Activated T-cell treated with anti-CD3 and anti-CD28 coated beads for 24 hours (primary cell): ENCODE data around the gene FMNL2.

Experiments used
- DNase-seq: peaks from one replicate; pipeline ENCODE4 v3.0.0-alpha.2; 2020; ENCODE audit warnings: low read depth

Gene FMNL2

DNA sequence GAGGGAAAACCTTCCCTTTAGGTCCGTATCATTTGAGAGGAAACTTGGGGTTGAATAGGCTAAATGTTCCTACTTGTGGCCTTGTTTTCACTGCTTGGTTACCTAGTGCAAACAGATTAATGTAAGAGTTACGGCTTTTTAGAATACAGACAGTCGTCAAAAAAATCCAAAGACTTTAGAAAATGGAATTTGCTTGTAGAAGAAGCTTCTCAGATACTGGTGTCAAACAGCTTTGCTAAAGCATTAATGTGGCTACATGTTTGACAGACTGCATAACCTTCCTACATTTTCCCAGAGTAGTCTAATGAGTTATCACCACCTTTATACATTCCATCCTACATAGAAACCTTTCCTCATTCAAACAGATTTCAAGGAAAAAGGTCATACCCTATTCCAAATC, 114.6 kb downstream of the FMNL2 start:
- DNase-seq, result no peak

DNA sequence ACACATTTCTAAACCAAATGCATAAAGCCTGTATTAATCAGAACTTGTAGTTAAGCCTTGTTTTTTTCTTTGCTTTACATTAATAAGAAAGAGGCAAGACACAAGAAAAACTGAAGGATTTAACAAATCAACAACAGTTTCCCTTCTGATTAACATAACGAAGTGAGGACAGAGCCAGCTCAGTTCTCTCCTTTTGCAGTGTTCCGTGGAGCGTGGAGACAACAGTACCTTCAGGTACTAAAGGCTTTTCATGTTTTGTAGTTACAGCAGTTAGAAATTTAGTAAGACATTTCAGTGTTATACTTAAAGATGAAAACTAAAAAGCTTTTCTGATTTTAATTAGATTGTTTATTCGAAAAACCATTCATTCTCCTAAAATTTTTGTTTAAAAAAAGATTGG, 115.2 kb downstream of the FMNL2 start:
- DNase-seq, result no peak

DNA sequence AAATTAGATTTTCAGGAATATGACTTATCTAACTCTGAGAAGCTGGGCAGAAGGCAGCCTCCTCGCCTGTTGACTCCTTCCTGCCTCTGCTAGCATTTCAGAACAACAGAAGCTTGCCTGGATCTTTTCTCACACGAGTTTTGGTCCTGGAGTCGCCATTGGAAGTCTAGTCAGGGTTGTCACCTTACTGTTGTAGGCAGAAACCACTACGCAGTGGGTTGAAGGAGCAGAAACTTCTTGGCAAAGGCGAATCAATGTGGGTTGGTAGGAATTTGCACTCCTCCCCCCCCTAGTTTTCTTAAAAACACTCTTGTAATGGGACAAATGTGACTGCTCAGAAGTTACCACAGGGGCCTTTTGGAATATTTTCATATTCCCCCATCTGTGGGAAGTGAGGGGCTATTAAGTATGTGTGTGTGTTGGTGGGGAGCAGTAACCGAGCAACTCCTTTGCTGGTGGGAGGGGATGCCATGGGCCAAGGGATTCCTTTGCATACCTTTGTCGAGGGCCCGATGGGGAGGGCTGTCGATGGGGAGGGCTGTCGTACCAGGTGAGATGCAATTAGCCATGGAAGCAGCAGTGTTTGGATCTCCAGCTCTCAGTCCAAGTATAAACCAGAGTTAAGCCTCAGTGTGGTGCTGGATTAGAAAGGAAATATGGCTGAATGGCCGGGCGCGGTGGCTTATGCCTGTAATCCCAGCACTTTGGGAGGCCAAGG, 117.4 kb downstream of the FMNL2 start:
- DNase-seq, result no peak

DNA sequence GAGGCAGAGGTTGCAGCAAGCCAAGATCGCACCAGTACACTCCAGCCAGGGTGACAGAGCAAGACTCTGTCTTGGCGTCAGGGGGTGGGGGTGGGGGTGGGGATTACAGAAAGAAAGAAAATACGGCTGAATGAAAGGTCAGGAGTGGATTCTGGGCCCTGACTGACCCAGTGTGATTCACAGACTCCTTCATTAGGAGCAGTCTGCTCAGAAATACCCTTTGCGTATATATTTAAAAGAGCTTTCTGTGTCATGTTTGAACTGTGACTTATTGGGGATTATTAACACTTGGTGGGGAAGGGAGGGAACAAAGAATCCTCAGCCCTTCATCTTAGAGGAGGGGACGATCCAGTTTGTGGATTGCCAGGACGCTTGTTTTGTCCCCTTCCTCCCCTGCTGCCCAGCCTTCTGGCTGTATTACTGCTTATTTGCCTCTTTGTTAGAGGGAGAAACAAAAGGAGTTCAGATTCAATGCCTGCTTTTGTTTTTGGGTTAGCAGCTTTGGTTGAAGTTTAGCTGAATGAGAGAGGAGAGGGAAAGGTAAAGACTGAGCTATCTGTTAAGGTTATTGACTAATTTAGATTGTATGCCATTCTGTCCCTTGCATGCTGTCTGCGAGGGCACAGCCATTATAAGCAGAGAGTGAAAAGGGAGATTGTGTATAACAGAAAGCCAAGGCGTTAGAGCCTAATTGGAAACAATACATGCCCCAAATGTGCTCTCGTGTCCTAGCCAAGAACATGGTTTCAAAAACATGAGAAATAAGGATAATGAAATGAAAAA, 118.3 kb downstream of the FMNL2 start:
- no peak for DNase-seq

DNA sequence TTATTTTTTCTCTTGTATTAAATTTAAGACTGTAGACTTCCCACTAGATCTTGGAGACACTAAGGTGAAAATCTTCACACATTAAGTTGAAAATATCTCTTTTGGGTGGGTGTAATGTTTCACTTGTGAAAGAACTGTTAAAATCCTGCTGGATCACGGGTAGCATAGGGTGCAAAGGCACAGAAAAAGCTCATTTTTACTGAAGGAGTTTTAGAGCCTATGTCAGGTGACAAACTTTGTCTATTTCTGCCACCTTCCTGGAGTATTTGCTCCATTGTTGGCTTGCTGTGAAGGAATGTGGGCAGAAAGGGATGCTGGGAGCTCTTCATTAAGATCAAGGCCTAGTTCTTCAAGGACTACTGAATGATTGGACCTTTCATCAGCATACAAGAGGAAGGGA, 119.4 kb downstream of the FMNL2 start:
- no peak for DNase-seq

DNA sequence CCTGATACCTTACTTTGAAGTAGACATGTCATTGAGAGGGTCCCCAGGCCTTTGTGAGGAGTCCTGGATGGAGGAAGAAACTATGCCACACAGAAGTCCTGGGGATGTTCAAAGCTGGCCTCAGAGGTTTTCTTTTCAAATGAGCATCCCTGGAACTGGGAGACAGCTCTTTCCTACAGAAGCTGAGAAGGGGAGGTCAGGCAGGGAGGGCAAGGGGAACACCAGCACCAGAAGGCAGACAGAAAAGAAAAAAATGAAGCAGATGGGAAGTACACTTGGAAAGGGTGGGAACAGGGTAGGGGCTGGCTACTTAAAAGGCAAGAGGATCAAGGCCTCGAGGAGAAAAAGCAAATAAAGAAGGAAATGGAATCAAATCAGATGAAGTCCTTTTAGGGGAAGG, 120.0 kb downstream of the FMNL2 start:
- DNase-seq, result no peak

DNA sequence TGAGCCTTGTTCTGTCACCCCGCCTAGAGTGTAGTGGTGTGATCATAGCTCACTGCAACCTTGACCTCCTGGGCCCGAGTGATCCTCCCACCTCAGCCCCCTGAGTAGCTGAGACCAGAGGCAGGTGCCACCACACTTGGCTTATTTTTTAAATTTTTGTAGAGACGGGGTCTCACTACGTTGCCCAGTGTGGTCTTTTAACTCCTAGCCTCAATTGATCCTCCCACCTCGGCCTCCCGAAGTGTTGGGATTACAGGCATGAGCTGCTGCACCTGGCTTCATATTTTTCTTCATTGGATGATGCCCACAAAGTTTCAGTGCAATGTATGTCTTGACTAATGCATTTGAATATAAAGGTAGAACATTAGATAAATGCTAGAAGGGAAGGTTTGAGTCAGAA, 120.8 kb downstream of the FMNL2 start:
- no peak for DNase-seq

DNA sequence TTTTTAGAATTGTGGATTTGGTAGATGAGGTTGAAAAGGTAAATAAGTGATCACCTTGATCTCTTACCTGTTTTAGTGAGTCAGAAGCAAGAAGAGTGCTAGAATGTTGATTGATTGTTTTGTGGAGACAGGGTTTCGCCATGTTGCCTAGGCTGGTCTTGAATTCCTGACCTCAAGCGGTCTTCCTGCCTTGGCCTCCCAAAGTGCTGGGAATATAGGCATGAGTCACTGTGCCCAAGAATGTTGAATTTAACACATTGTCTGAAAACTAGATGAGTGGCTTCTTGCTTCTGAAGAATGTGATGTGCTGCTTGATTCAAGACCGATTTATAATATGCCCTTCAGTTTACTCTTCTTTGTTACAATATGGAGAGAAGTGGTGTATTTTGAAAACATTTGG, 121.3 kb downstream of the FMNL2 start:
- DNase-seq, result no peak

DNA sequence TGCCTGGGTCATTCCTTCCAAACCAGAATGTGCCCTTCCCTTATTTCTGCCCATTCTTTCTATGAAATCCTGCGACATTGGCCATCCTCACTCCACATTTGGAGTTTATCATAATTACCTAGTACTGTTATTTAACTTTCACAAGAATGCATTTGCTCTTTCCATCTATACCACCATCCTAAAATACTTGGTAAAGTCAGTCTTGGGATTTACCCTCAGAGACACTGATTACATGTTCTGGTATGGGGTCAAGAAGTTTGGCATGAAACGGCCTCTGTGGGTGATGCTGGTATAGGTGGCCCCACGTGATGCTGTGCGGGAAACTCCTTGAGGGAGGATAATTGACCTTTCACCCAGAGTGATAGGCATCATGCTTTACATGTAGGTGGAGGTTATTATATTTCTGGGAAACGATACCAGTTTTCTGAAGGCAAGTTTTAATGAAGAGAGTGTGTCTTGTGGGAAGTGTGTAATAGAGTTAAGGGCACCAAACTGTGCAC, 123.5 kb downstream of the FMNL2 start:
- DNase-seq, result no peak

DNA sequence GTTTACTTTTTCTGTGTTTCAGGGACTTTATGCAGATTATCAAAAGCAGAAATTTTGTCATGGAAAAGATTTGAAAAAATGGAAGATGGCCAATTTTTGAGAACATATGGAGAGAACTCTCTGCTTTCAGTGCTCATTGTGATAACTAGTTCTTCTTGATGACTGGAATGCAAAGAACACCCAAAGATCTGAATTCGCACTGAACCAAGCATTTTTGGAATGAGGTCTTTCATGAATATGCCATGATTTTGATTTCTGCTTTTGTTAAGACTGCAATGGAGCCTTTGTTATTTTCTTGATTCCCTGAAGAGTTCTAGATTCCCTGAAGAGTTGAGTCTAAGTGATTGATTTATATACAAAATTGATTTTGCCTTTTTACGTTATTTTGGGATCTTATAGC, 124.1 kb downstream of the FMNL2 start:
- DNase-seq, result no peak

DNA sequence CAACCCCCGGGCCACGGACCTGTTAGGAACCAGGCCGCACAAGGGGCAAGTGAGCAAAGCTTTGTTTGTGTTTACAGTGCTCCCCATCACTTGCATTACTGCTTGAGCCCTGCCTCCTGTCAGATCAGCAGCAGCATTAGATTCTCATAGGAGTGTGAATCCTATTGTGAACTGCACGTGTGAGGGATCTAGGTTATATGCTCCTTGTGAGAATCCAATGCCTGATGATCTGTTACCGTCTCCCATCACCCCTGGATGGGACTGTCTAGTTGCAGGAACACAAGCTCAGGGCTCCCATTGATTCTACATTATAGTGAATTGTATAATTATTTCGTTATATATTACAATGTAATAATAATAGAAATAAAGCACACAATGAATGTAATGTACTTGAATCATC, 125.6 kb downstream of the FMNL2 start:
- no peak for DNase-seq

DNA sequence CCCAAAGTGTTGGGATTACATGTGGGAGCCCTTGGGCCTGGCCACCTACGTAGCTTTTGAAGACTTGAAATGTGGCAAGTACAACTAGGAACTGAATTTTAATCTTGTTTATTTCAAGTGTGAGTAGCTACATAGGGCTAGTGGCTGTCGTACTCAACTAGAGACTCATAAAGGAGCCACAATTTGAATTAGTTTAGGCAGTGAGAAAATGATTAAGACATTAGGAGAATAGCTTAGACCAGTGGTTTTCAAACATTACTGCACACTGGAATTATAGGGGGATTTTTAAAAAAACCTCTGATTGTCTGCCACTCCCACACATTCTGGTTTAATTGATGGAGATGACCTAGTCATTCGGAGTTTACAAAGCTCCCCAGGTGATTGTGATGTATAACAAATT, 127.1 kb downstream of the FMNL2 start:
- no peak for DNase-seq

DNA sequence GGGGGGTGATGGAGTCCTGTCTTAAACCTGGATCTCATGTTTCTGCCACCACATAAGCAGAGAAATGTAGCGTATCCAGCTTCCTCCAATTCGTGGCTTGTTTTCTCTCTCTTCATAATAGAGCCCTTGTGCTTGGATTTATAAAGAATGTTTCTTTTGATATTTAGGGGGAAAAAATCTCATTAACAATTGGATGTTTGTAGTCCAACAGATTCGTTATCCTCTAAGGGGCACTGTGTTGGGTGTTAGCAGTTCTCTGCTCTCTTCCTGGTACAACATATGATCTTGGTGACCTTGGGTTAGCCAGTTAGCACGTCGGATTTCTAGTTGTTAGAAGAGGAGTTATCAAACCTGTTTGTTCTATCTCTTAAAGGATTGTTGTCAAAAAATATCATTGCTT, 127.8 kb downstream of the FMNL2 start:
- no peak for DNase-seq

DNA sequence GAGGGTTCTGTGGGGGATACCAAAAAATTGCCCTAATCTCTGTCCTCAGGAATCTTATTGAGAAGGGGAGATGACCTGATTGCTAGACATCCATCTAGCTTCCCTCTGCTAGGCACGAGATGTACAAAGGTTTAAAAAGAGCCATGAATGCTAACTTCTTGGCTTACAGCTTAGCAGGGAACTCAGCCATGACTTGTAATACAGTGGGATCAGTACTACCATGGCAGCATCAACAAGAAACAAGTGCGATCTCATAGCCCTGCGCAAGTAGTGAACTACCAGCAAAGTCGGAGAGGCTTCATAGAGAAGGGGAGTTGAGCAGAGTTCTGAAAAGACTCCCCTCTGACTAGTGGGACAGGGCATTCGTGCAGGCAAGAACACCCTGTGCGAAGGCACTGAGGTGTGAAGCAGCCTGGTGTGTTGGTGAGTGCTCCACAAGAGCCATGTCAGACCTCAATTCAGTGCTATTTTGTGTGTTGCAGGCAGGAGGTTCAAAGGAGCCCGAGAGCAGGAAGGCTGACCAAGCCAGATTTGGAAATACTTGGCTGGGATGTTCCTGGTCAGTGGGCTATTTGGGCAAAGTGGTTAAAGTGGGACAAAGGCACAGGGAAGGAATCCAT, 130.0 kb downstream of the FMNL2 start:
- no peak for DNase-seq

DNA sequence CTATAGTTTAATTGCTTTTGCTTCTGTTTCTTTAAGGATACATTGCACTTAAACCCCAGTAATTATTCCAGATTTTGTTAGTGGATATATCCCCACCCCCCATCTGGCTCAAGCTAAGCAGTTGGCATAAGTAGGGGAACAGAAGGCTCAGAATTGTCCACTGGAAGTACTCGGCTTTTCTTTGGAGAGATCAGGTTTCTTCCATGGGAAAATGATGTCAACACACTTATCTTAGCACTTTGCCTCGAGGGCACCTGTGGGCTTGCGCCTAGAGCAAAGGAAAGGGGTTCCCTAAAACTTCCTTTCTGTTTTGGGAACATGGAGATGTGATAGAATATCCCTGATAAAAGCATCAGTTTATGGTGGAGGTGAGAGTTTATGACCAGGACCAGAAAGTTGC, 130.6 kb downstream of the FMNL2 start:
- no peak for DNase-seq

DNA sequence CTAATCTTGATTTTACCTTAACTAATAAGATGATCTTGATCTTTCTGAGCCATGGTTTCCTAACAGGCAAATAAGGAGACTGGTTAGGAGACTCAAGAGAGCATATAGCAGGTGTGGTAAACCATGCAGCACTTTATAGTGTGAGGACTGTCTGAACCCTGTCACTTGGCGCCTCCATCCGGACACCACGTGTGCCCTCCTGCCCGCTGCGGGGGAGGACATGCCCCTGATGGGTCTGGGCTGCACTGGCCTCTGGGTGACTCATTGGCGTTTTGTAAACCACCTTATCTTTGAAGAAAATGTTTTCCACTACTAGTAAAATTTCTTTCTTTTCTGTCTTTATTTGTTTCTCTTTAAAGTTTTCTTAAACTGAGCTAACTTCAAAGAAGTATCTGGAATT, 131.1 kb downstream of the FMNL2 start:
- no peak for DNase-seq

DNA sequence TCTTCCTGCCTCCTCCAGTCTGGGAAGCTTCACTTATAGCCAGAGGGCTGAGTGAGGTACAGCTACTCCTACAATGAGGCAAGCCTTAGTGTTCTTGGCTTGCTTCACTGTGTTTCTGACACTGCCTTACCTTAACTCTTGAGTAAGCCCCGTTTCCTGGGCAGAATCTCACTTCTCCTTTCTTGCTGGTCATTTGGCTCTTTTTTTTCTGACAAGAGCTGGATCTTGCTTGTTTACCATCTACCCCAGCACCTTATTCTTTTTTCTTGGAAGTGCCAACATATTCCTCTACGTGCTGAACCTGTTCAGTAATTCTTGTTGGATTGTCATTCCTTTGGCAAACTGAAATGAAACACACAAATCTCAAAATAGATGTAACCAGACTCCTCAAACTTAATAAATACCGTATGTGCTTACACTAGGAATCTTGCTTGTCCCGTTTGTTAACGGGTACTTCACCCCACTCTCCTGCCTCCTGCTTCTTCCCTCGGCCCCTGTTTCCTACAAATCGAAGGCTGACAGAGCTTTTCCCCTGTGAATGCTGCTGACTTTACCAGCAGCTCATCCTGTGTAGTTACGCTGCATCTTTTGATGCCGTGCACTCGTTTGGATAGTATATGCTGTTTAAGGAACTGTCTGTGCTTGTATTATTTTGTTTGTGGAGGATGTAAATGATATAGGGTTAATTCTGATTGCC, 132.2 kb downstream of the FMNL2 start:
- no peak for DNase-seq

DNA sequence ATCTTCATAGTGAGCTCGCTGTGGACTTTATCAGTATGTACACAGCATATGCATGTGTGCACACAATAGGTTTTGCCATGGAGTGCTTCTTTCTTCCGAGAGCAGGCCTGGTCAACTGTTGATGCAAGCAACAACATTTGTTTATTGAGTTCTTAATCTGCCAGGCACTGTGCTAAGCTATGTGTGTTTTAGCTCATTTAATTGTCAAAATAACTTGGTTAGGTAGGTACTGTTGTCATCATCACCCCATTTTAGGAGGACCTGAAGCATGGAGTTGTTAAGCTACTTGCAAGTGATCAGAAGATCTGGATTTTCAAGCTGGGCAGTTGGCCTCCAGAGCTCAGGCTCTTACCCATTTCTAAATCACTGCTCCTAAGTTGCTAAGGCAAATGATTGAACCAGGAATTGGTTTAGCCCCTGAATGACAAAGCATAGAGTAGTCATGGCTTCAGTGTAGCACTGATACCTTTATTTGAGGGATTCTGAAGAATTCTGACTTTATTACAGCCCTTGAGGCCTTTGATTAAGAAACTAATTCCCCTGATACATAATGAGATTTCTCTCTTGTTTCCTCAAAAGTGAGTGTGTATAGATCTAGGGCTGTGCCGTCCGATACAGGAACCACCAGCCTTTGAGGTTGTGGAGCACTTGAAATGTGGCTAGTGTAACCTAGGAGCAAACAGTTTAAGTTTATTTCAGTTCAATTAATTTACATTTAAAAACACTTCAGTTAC, 132.9 kb downstream of the FMNL2 start:
- no peak for DNase-seq

DNA sequence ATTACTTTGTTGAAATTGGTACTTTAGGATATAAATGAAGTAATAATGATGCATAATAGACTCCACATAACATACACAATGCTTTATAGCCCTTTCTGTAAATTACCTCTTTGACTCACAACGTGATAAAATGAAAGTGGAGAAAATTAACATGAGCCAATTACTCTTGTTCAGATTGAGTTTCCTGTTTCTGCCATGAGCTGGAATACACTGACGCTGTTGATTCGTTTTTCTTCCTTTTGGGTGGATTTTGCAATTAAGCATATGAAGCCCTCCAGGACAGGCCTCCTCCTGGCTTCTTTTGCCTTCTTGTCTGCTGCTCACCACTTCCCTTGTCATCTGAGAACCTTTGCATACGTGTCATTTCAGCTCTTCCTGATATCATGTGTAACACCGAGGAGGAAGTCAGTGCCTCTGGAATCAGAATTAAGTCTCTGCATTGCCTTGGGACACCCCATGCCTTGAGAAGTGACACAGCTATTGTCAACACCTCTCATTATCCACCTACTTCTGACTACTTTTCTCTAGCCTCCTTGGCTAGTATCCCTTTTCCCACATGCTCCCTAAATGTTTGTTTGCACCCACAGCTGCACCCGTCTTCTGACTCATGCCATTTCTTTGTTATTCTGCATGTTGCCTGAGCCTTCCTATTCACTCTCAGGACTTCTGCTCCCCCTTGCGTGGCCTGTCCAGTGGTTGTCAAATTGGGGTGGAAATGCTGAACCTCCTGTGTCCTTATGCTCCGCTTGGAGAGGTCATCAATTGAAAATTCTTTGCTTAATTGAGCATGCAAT, 134.1 kb downstream of the FMNL2 start:
- DNase-seq, result no peak

DNA sequence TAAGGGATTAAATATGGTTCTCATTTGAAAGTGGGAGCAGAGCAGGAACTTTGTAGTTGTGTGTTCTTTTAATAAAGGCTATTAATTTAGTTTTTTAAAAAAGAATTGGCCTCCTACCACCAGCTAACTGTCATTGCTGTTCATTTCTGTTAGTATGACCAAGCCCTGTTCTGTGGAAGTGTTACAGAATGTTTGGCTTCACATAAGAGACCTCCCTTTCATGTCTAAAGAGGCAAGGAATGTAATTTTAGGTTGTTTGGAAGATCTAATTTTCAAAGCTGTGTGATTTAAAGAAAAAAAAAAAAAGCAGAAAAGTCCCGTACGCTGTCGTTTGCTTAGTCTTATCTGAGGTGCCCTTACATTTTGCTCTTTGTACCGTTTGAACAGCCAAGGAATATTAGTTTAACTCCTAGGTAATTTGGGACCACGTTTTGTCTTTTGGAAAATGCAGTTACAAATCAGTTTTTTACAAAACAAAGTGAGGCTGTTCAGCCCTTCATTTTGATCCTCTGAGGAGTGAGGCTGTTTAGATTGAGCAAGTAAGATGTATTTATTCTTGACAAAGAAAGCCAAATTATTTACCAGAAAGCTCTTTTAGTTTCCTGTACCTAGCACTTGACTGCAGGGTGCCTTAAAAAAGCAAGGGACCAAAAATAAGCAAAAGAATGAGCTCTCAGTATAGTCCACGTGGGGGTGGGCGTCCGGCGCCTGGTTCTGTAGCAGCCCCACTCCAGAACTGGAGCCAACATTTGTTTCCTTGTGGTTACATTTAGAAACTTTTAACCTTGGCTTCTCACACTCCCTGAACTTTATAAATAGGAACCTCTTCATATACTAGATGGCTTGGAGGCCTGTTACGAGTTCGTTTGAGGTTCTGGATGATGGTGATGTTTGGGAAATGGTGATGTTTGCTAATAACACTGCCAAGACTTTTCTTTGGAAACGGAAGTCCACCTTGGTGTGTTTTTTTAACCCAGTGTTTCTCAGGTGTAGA, 136.2 kb downstream of the FMNL2 start:
- no peak for DNase-seq
